RPMI8226 (cell line): ENCODE measurements around the gene MBNL1.
A peak's percentile ranks its signal among the peaks of the same experiment; 100 is the strongest.
"Not testable (repeated sequence)": the region's sequence is repeated elsewhere in the genome, so short reads cannot be mapped to it uniquely, and the experiment has no call there.

Experiments
- DNase-seq: peaks from one replicate; pipeline ENCODE4 v3.0.0-alpha.2; 2015

Gene MBNL1

GRCh38 chr3:152355744-152356665 lies 87.3 kb downstream of the MBNL1 start:
- no peak for DNase-seq

GRCh38 chr3:152356870-152357276 lies 88.1 kb downstream of the MBNL1 start:
- no peak for DNase-seq

DNA sequence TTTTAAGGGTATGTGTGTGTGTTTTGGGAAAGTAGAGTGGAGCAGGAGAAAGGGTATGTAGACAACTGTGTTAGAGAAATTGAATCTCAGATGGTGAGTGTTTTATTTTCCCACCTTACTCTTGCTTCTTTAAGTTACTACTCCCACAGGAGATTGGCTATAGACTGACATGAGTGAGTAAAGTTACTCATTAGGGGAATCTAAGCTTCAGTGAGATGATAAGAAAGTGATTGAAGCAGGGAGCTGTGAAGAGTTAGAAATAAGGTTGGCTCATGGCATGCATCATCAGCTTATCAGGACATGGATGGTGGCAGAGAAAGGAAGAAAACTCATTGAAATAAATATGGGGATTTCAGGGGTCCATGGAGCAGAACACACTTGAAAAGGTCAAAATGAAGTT lies 88.9 kb downstream of the MBNL1 start:
- no peak for DNase-seq

- no peak for DNase-seq
Measured at GRCh38 chr3:152359385-152360248, 90.9 kb downstream of the MBNL1 start.

DNA sequence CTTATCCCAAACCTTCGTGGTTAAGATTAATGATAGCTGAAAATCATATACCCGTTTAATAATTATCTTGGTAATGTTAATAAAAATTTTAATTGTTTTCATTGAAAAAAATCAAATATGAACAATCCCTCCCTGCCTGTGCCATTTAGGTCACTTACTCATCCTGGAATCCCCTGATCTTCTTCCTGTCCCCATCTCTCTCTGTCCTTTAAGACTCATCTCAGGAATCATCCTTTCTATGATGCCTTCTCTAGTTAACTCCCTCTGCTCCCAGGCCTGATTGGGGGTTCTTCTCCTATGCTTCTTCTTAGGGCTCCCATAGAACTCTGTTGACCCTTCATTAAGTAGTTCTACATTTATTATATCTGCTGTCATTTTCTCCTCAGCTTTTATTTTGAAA lies 91.6 kb downstream of the MBNL1 start:
- no peak for DNase-seq

DNA sequence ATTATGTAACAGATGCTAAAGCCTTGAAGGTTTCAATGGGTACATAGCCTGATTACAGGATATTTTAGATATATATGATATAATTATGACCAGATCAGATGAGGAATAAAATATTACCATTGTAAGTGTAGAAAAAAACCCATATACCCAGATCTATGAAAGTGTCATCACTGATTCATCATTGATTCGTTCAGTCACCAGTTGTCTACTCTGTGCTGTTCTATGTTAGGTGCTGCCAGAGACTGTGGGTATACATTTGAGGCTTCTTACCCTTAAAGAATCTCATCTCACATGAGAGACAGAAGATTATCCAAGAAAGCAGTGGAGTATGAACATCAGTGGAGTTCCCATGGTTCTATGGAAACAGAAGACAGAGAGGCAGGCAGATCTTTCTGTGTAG lies 92.2 kb downstream of the MBNL1 start:
- no peak for DNase-seq

- no peak for DNase-seq
Measured at GRCh38 chr3:152362086-152362485, 93.4 kb downstream of the MBNL1 start.

- DNase-seq, result no peak
Measured at GRCh38 chr3:152364237-152364636, 95.5 kb downstream of the MBNL1 start.

GRCh38 chr3:152365126-152365525 lies 96.4 kb downstream of the MBNL1 start:
- DNase-seq, result no peak

GRCh38 chr3:152365766-152366593 lies 97.3 kb downstream of the MBNL1 start:
- no peak for DNase-seq

GRCh38 chr3:152367192-152367591 lies 98.5 kb downstream of the MBNL1 start:
- not testable (repeated sequence) for DNase-seq

DNA sequence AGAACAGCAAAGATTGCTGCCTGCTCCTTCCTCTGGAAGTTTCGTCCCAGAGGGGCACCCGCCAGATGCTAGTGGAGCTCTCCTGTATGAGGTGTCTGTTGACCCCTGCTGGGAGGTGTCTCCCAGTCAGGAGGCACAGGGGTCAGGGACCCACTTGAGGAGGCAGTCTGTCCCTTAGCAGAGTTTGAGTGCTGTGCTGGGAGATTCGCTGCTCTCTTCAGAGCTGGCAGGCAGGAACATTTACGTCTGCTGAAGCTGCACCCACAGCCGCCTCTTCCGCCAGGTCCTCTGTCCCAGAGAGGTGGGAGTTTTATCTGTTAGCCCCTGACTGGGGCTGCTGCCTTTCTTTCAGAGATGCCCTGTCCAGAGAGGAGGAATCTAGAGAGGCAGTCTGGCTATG lies 103.9 kb downstream of the MBNL1 start:
- not testable (repeated sequence) for DNase-seq

GRCh38 chr3:152373379-152373778 lies 104.7 kb downstream of the MBNL1 start:
- no peak for DNase-seq

- no peak for DNase-seq
Measured at GRCh38 chr3:152374262-152374990, 105.7 kb downstream of the MBNL1 start.

- no peak for DNase-seq
Measured at GRCh38 chr3:152375546-152375945, 106.8 kb downstream of the MBNL1 start.

DNA sequence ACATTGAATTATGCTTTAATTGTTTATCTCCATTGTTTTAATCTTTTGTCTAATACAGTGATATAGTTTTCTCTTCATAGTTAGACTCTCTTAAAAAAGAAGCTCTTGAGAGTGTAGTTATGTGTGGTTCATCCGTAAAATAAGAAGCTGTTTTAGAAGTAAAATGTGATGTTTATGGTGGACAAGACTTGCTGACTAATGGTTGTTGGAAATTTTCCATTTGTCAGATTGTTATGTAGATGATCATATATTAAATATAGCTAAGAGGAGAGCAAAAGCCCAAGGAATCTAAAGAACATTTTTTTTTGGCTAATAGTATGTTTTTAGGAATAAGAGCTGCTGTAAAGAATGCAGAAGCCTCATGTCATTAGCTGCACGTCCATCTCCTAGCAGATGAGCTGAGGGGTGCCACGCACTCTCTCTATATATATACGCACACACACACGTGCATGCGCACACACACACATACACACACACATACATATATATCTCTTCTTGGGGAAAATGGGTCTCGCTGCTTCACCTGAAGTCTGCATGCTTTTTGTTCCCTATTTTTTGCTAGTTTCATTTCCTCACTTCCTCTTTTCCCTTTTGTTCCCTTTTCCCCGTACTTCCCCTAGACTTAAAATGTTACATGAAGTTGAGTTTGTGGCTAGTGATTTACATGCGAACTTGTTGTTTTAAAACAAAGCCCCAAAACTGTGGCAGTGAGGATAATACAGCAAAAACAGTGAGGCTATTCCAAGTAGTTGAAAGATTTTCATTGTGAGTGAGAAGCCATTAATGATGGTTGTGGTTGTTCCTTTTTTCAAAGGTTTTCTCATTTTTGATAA lies 107.8 kb downstream of the MBNL1 start:
- DNase-seq, result peak; percentile 95

DNA sequence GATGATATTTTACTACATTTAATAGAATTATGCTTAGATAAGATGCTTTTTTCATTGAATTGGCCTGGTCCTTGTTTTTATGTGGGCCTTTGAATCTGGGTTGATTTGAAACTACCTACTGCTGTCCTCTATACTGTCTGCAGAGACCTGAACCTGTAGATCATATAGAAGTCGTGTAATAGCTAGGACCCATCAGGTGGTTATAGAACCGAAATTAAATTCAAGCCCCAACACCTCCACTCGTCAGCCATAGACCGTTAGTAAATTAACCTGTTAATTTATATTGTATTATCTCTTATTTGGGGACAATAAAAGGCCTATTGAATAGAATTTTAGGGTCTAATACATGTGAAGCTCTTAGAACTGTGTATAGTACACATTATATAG lies 108.4 kb downstream of the MBNL1 start:
- DNase-seq, result no peak

DNA sequence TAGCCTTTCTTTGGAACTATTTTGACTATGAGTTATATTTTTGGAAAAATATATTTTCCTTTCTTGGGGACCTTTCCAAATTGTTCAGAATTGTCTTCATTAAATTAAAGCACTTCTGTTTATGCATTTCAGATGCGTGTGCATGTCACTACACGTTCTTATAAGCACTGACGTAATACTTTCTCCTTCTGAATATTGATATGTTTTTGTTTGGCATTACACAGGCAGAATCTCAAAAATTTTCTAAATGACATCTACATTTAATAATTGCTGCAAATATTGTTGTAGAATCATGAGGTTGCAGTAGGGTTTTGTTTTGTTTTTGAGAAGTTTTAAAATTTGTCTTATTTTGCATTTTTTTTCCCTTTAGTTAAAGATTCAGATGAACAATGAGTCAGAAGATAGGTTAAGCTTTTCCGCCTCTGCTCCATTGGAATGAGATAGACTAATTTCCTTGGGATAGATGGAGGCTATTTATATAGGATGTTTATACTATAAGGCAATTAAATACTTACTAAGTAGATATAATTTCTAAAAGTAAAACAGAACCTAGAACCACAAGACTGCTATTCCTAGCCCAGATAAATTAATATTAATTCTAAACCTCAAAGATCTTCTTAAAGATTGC lies 110.8 kb downstream of the MBNL1 start:
- no peak for DNase-seq

DNA sequence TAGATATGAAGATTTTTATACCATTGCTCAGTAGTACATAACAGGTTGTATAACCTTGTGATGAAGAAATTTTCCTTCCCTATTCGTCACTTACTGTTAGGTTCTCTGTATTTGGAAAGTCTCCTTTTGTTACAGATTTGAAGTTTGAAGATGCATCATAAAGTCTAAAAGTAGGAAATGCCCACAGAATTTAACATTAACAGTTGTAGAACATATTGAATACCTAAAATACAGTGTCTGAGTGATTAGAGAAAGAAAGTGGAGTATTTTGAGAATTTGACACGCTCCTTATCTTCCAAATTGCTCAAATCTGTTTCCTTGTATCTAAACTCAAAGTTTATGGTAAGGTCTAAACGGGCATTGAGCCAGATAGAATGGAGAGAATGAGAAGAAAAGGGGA lies 111.3 kb downstream of the MBNL1 start:
- no peak for DNase-seq

GRCh38 chr3:152381881-152382295 lies 113.2 kb downstream of the MBNL1 start:
- DNase-seq, result no peak
